ENCODE results near the gene PANX2.
"Not testable (repeated sequence)": the region's sequence is repeated elsewhere in the genome, so short reads cannot be mapped to it uniquely, and the experiment has no call there.

PANX2 gene

DNA sequence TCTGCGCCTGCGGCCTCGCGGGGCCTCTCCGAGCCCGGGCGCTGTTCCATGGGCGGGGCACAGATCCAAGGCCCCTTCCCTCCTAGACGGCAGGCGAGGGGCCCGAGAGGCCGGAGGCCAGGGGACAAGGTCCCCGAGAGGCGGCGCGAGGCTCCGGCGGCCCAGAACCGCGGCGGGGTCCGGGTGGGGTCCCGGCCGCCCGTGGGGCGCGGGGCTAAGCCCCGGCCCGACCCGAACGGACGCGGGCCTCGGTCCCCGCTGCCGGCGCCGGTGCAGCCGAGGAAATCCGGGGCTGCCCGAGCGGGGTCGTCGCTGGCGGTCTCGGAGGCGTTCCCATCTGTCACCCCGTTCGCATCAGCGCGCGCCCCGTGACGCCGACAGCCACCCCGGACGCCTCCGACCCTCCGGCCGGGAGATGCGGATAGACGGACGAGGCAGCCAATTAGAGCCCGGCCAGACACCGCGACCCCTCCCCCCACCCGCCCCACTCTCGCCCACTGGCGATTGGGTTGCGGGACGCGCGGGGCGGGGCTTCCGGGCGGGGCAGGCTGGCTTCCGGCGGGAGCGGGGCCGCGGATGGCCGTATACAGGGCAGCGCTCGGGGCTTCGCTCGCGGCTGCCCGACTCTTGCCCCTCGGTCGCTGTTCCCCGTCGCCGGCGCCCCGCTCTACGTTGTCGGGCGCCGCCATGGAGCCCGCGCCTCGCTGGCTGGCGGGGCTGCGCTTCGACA lies 30.1 kb downstream of the PANX2 start, which contains the start of gene SELENOO:
Gene SELENOO, plus strand, starts transcription at position 551 of the 730 bp plus-strand sequence. Its CDS starts 26 bp downstream, at position 577.
- DNase-seq = peak; percentile 87

DNA sequence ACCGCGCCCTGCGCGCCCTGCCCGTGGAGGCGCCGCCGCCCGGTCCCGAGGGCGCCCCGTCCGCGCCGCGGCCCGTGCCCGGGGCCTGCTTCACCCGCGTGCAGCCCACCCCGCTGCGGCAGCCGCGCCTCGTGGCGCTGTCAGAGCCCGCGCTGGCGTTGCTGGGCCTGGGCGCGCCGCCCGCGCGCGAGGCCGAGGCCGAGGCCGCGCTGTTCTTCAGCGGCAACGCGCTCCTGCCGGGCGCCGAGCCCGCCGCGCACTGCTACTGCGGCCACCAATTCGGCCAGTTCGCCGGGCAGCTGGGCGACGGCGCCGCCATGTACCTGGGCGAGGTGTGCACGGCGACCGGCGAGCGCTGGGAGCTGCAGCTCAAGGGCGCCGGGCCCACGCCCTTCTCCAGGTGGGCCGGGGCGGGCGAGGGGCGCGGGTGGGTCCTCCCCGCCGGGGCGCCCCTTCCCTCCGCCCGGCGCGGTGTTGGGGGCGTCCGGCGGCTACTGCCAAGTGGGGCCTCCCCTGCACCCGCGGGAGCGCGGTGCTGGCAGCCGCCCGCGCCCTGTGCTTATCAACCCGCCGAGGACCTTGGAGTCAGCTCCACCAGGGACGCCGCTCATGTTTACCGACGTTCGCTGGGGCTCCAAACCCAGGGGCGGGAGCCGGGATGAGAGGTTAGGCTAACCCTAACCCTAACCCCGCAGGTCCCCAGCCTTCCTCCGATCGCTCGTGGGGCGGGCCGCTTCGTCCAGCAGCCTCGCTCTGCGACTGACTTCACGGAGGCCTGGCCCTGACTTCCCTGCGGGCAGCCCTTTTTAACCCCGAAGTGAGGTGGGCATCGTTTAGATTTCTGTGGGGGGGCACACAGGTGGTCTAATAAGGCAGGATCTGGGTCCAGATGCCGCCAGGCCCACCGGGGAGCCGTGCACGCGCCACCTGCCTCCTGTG lies 30.9 kb downstream of the PANX2 start:
- no peak for DNase-seq

DNA sequence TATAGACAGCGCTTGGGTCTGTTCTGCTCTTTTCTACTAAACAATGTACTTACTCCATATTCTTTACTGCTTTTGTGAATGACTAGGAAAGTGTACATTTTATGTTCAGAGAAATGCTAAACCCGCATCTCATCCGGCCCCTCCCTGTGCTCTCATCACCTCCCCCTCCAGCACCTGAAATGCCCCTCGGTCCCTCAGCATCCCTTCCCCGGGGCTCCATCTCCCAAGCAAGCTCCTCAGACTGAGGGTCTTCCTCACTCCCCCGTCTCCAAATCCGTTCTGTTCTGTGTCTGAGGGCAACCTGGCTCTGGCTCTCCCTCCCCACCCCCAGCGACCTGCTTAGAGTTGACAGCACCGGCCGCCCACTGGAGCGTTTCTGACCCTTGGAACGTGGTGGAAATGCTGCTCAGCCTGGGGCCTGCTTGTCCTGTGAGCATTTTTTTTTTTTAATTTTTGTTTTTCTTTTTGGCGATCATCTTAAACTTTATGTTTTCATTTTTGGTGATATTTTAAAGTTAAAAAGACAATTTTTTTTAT lies 31.7 kb downstream of the PANX2 start:
- no peak for DNase-seq

DNA sequence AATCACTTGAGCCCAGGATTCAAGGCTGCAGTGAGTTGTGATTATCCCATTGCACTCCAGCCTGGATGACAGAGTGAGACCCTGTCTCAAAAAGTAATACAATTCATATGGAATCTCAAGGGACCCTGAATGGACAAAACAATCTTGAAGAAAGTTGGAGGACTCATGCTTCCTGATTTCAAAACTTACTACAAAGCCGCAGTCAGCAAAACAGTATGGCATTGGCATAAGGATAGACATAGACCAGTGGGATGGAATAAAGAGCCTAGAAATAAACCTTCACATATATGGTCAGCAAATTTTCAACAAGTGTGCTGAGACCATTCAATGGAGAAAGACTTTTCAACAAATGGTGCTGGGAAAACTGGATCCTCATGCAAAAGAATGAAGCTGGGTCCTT lies 32.8 kb downstream of the PANX2 start:
- no peak for DNase-seq

DNA sequence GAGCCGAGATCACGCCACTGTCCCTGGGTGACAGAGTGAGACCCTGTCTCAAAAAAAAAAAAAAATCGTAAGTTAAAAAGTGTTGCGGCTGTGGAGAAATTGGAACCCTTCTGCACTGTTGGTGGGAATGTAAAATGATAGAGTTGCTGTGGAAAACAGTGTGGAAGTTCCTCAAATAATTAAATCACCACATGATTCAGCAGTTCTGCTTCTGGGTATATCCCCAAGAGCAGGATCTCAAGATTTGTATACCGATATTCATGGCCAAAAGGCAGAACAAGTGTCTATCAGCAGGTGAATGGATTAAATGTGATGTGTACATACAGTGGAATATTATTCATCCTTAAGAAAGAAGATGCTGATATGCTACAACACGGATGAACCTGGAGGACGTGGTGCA lies 34.0 kb downstream of the PANX2 start:
- DNase-seq = no peak

DNA sequence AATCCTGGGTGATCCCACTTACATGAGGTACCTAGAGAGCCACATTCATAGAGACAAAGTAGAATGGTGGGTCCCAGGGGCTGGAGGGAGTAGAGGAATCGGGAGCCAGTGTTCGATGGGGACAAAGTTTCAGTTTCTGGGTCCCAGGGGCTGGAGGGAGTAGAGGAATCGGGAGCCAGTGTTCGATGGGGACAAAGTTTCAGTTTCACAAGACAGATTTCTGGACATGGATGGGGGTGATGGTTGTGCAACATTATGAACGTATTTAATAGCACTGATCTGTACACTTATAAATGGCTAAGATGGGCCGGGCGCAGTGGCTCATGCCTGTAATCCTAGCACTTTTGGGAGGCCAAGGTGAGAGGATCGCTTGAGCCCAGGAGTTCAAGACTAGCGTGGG lies 34.5 kb downstream of the PANX2 start:
- DNase-seq = not testable (repeated sequence)

DNA sequence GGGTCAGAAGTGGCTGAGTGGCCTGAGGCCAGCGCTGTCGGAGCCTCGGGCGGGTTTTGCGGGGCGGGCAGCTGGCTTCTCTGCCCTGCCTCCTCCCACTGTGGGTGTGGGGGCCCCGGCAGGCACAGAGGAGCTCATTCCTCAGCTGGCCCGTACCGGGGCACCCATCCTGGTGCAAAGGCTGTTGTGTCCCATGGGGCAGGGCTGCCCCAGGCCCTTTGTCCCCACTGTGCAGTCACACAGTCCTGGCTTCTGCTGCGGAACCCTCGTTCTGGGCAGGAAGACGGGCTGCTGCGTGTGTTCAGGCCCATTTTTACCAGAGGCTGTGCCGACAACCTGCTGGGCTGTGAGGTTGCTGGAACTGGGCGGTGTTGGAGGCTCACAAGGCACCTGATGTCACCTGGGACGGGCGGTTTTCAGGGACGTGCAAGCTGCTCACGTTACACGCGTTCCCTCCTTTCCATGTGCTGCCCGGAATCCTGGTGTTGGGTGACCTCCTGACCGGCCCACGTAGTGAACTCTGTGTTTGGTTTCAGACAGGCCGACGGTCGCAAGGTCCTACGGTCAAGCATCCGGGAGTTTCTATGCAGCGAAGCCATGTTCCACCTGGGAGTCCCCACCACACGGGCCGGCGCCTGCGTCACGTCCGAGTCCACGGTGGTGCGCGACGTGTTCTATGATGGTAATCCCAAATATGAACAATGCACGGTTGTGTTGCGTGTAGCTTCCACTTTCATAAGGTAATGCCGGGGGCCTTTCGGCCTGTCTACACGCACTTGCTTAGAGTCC lies 35.4 kb downstream of the PANX2 start:
- DNase-seq = no peak

DNA sequence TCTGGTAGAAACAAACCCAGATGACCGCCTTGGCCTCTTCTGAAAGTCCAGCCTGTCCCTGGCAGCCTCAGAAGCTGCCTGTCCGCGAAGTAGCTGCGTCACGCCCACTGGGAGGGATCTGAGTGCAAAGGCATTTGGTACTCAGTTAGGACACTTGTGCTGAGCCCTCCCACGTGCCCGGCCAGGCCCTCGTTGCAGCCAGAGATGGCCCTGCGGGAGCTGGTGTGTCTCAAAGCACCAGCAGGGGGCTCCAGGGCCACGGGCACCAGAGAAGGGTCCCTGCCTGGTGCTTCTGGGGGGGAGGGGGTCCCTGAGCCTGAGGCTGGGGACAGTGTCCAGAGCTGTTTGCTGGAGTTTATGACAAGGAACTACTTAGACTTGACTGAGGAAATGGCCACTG lies 36.1 kb downstream of the PANX2 start:
- no peak for DNase-seq

DNA sequence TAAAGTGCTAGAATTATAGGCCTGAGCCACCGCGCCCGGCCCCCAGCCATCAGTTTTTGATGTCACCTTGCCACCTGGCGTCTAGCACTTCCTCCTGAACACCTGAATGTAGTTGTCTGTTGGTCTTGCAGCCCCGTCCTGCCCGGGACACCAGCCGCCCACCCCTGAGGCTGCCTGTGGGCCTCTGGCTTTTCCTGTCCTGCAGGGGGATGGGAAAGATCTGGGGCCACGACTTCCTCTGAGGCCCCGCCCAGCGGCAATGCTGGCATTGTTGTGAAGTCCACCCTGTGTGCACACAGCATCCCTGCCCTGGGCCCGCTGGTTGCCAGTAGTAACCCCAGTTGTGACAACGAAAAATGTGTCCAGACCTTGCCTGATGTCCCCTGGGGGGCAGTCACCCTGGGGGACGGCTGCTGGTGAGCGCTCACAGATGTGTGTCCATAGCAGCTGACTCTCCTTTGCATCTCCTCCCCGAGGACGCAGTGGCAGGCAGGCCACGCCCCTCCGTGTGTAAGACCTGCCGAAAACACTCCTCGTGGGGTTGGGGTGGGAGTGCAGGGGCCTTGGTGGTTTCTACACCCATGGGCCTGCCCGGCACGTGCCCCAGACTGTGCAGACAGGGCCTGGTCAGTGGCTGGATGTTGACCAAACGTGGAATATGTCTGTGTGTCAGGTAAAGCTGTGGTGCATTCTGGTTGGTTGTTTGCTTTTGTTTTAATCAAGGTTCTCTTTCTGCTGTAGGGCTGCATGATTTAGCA lies 37.0 kb downstream of the PANX2 start:
- no peak for DNase-seq

DNA sequence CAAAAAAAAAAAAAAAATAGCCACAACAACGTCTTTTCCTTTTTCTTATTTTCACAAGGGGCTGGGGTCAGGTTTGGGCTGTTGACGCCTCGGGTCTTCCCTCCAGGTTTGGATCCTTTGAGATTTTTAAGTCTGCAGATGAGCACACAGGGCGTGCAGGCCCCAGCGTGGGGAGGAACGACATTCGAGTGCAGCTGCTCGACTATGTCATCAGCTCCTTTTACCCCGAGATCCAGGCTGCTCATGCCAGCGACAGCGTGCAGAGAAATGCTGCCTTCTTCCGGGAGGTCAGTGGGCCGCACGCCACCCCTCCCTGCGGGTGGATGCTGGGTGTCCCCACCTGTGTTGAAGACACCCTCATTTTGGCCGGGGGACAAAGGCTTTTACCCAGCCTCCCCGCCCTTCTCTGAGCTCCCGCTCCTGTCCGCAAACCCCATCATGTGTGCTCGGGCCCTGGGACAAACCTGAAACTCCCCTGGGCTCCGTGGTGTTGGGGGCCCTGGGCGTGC lies 38.0 kb downstream of the PANX2 start:
- DNase-seq = no peak

DNA sequence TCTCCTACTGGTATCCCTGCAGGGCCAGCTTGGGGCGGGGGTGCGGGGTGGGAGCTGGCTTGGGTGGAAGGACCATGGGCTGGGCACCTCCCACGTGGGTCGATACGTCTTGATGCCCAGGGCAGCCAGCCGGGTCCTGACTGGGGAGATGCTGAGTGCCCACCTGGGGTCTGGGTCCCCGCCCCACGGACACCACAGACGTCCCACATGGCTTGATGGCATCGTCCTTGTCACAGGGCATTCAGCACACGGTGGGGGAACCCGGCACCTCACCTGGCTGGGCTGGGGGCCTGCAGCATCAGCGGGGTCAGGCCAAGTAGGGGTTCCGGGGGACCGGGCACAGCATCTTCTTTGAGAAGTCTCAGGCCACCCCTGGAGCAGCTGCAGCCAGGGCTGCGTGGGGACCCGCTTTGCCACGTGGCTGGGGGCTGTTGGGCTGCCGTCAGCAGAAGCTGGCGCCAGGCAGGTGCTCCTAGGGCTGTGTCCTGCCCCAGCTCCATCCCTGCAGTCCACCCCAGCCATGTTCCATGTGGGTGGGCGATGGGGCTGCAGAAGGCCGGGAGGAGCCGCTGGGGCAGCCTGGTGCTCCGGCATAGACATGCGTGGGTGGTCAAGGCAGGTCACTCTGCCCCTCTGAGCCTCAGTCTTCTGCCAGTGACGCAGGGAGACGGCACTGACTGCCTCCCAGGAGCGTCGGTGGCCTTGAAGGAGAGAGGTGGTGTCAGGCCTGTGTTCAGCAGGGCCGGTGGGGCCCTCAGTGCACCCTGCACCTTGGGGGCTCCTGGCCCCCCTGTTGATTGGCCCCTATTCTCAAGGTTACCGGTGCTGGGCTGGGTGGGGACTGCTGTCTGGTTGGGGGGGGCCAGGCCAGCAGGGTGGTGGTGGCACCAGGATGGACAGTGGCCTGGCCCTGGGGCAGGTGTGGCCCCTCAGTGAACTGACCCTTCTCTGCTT lies 38.7 kb downstream of the PANX2 start:
- DNase-seq = no peak

DNA sequence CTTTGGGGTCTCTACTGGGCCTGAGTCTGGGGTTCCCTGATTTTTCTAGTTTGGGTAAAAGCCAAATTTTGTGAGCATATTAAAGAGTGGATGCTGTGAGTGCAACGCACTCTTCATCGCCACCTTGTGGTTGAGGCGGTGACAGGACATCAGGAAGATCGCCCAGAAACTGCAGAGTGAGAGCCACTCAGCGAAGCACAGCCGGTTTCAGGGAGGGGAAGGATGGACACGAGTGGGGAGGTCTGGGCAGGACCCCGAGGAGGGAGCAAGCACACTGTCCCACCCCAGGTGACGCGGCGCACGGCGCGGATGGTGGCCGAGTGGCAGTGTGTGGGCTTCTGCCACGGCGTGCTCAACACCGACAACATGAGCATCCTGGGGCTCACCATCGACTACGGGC lies 39.4 kb downstream of the PANX2 start:
- DNase-seq = peak; percentile 57

DNA sequence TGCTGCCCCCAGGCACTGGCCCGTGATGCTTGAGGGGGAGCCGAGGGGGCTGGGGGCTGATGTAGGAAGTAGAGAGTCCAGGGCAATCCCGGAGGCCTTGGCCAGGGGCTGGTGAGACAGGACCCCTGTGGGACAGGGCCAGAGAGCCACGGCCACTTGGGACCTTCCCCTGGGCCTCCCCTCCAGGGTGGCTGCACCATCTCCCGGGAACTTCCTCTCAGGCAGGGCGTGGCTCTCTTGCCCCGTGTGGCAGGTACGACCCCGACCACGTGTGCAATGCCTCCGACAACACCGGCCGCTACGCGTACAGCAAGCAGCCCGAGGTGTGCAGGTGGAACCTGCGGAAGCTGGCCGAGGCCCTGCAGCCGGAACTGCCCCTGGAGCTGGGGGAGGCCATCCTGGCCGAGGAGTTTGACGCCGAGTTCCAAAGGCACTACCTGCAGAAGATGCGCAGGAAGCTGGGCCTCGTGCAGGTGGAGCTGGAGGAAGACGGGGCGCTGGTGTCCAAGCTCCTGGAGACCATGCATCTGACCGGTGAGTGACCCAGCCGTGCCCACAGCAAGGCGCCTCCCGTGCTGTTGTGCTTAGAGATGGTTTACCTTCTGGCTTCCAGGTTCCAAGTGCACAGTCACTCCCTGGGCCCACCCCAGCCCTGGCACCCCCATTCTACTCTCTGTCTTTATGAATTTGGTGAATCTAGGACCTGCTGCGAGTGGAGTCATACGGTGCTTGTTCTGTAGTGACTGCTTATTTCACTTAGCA lies 40.0 kb downstream of the PANX2 start:
- no peak for DNase-seq

DNA sequence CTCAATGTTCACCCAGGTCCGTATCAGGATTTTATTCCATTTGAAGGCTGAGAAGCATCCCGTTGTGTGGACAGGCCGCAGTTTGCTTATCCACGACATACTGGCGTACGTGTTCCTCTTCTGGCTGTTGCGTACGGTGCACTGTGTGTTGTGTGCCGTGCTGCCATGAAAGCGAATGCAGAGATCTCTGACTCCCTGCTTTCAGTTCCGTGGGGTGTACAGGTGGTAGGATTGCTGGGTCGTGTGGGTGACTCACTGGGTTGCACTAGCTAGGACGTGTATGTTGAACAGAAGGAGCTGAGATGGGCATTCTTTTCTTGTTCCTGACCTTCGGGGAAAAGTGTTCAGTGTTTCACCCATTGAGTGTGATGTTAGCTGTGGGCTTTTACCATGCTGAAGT lies 40.6 kb downstream of the PANX2 start:
- no peak for DNase-seq

DNA sequence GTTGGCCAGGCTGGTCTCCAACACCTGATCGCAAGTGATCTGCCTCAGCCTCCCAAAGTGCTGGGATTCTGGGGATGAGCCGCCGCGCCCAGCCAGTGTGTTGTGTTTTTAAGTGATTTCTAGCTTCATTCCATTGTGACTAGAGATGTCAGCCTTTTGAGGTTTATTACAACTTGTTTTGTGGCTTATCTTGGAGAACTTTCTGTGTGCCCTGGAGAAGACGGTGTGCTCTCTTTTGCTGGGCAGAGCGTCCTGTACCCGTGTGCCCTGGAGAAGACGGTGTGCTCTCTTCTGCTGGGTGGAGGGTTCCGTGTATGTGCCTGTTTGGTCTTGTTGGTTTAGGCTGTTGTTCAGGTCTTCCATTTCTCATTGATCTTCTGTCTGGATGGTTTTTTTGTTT lies 42.7 kb downstream of the PANX2 start:
- DNase-seq = no peak

DNA sequence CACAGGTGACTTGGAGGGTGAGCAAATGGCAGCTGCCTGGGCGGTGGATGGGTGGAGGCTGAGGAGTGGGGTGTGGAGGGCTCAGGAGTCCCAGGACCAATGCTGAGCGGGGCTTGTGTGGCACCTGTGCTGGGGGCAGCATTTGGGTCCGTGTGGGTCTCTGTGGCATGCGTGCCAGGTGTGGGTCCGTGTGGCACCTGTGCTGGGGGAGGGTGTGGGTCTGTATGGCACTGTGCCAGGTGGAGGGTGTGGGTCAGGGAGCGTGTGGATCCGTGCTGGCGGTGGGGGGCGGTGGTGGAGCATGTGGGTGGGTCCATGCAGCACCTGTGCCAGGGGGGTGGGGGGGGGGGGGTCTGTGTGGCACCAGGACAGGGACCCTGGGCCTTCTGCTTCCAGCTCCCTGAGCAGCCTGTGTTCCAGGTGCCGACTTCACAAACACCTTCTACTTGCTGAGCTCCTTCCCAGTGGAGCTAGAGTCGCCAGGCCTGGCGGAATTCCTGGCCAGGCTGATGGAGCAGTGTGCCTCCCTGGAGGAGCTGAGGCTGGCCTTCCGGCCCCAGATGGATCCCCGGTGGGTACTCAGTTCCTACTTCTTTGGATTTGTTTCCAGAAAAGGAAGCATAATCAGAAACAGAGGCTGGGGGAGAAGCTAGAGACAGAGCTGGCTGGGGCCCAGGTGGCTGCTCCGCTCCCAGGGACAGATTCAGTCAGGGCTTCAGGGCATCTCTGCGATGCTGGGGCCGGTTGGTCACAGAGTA lies 44.9 kb downstream of the PANX2 start:
- DNase-seq = no peak

DNA sequence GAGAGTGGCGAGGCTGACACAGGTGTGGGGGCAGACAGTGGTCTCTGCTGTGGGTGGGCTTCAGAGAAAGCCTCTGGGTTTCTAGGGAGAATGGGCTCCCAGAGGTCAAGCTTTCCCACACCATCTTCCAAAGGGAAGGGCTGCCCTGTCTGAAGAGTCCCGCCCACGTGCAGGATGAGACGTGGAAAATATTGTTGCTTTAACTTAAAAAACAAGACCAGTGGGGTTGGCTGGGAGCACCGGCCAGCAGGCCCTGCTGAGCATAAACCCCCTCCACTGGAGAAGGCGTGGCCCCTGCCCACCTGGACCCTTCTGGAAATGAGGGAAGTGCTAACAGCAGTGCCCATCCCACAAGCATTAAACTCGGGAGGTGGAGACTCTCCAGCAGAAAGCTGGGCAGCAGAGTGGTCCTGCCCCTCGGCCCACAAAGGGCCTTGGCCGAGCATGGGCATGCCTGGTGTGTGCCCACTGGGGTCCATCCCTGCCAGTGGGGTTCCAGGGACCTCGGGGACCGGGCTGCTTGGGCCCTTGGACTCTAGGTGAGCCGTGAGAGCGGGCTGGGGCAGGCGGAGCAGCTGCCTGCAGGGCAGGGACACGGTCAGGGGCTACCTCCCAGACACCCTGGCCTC lies 45.6 kb downstream of the PANX2 start:
- DNase-seq = no peak

DNA sequence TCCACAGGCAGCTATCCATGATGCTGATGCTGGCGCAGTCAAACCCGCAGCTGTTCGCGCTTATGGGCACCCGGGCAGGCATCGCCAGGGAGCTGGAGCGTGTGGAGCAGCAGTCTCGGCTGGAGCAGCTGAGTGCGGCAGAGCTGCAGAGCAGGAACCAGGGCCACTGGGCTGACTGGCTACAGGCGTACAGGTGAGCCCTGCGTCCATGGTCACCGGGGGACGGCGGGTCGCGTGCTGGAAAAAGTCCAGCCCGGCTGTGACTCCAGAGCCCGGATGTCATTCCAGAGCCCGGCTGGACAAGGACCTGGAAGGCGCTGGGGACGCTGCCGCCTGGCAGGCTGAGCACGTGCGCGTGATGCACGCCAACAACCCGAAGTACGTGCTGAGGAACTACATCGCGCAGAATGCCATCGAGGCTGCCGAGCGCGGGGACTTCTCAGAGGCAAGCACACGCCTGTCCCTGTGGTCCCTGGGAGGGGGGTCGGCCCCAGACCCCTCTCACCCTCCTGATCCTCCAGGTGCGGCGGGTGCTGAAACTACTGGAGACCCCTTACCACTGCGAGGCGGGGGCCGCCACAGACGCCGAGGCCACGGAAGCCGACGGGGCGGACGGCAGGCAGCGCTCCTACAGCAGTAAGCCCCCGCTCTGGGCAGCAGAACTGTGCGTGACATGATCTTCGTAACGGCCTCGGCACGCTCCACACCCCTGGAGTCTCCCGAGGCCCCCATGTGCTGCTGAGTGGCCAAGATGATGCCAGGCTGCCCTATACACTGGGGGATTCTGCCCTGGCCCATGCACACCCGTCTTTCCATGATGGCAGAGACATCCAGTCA lies 46.4 kb downstream of the PANX2 start:
- no peak for DNase-seq
